ENCODE measurements around the gene TCF7. TPM values are rescaled to one million over a fixed set of nuclear protein-coding genes. Genes with fewer than 3 reads are reported as not detected.
"Not testable (repeated sequence)": the region's sequence is repeated elsewhere in the genome, so short reads cannot be mapped to it uniquely, and the experiment has no call there.

Gene TCF7
- total RNA-seq, 4 donors from 2014 or later: 0.94 to 1.4 (median 1.1) TPM

- ATAC-seq: no peak
- TF ChIP-seq EP300 (IDR thresholded peaks at IDR 0.05) (no peak), POLR2AphosphoS5 (IDR thresholded peaks at IDR 0.05) (no peak), CTCF (IDR thresholded peaks at IDR 0.05) (no peak), POLR2A (IDR thresholded peaks at IDR 0.05) (no peak)
- no peaks in the 10 kb centered on the region for H3K27me3 ChIP-seq
- 65 to 69% methylated on average over 5 to 6 of the region's 6 CpGs for WGBS, 2 donors (ENCODE audit: low coverage in 1 of 2)
- H3K4me3 ChIP-seq: no peak overlapping the region
- H3K36me3 ChIP-seq: peaks cover 0 to 99% of the 10 kb centered on the region in 2 donors
- peaks cover 0 to 70% (median 8%) of the 10 kb centered on the region in 3 donors for H3K4me1 ChIP-seq
- H3K27ac ChIP-seq: no peak overlapping the region
- H3K9me3 ChIP-seq: no peaks in the 10 kb centered on the region
Measured at GRCh38 chr5:134148986-134149539, 34.6 kb downstream of the TCF7 start.

- H3K36me3 ChIP-seq: peaks cover 0 to 99% of the 10 kb centered on the region in 2 donors
- no peak for ATAC-seq
- peaks cover 0 to 70% (median 8%) of the 10 kb centered on the region in 3 donors for H3K4me1 ChIP-seq
- H3K27ac ChIP-seq: peak overlapping the region in 2 of 4 donors; percentile 20 to 31
- no peaks in the 10 kb centered on the region for H3K27me3 ChIP-seq
- TF ChIP-seq POLR2A (IDR thresholded peaks at IDR 0.05) (no peak), POLR2AphosphoS5 (IDR thresholded peaks at IDR 0.05) (no peak), EP300 (IDR thresholded peaks at IDR 0.05) (no peak), CTCF (IDR thresholded peaks at IDR 0.05) (no peak)
- H3K4me3 ChIP-seq: no peak overlapping the region
- 47 to 84% methylated on average over 2 to 4 of the region's 4 CpGs for WGBS, 2 donors (ENCODE audit: low coverage in 1 of 2)
- H3K9me3 ChIP-seq: no peaks in the 10 kb centered on the region
Measured at GRCh38 chr5:134149571-134150303, 35.3 kb downstream of the TCF7 start.

GRCh38 chr5:134151723-134152122 is 37.2 kb downstream of the TCF7 start:
- H3K9me3 ChIP-seq: no peaks in the 10 kb centered on the region
- H3K4me3 ChIP-seq: no peak overlapping the region
- no peaks in the 10 kb centered on the region for H3K27me3 ChIP-seq
- H3K27ac ChIP-seq: peak overlapping the region in 1 of 4 donors; percentile 24
- H3K36me3 ChIP-seq: peaks cover 0 to 99% of the 10 kb centered on the region in 2 donors
- H3K4me1 ChIP-seq: peaks cover 0 to 55% (median 1%) of the 10 kb centered on the region in 3 donors
- ATAC-seq: no peak
- TF ChIP-seq POLR2A (IDR thresholded peaks at IDR 0.05) (no peak), EP300 (IDR thresholded peaks at IDR 0.05) (no peak), POLR2AphosphoS5 (IDR thresholded peaks at IDR 0.05) (no peak), CTCF (IDR thresholded peaks at IDR 0.05) (no peak)
- 87 to 92% methylated on average over 3 of the region's 3 CpGs for WGBS, 2 donors (ENCODE audit: low coverage in 1 of 2)

- H3K27me3 ChIP-seq, H3K4me3 ChIP-seq, H3K9me3 ChIP-seq, ATAC-seq: not testable (repeated sequence)
- Histone ChIP-seq H3K36me3 (peaks cover 0 to 99% of the 10 kb centered on the region in 2 donors), H3K4me1 (peaks cover 0 to 49% (median 0%) of the 10 kb centered on the region in 3 donors), H3K27ac (peak overlapping the region in 1 of 4 donors; percentile 24)
- whole genome bisulfite sequencing, 2 donors (ENCODE audit: low coverage in 1 of 2): 93% methylated on average over 8 to 11 of the region's 15 CpGs
Measured at GRCh38 chr5:134152173-134152832, 37.8 kb downstream of the TCF7 start.

- Histone ChIP-seq H3K9me3 (no peaks in the 10 kb centered on the region), H3K27ac (no peak overlapping the region), H3K27me3 (no peaks in the 10 kb centered on the region), H3K36me3 (peaks cover 6 to 99% of the 10 kb centered on the region in 2 donors), H3K4me1 (peaks cover 0 to 49% (median 0%) of the 10 kb centered on the region in 3 donors), H3K4me3 (no peak overlapping the region)
- TF ChIP-seq EP300 (IDR thresholded peaks at IDR 0.05) (no peak), CTCF (IDR thresholded peaks at IDR 0.05) (no peak), POLR2AphosphoS5 (IDR thresholded peaks at IDR 0.05) (no peak), POLR2A (IDR thresholded peaks at IDR 0.05) (no peak)
- WGBS, 2 donors (ENCODE audit: low coverage in 1 of 2): 97 to 100% methylated on average over 3 of the region's 3 CpGs
- ATAC-seq: no peak
Measured at GRCh38 chr5:134153241-134153640, 38.8 kb downstream of the TCF7 start.
